Fibroblast of peridontal ligament (primary cell): Measurements from ENCODE around the gene CKS1B.

Experiments
- DNase-seq: peaks from one replicate; pipeline ENCODE4 v3.0.0-alpha.2; 2010; ENCODE audit errors: extremely low read depth

The CKS1B gene

GRCh38 chr1:154945962-154946850 is 28.3 kb upstream of the CKS1B start:
- DNase-seq, result no peak

- no peak for DNase-seq
These were observed 26.4 kb upstream of the CKS1B start for GRCh38 chr1:154948079-154948478.

- DNase-seq, result no peak
These were observed 22.4 kb upstream of the CKS1B start for GRCh38 chr1:154951901-154952657.

- DNase-seq, result no peak
These were observed 21.8 kb upstream of the CKS1B start for GRCh38 chr1:154952664-154953063.

GRCh38 chr1:154953611-154954038 is 20.9 kb upstream of the CKS1B start:
- no peak for DNase-seq

GRCh38 chr1:154954541-154954940 is 19.9 kb upstream of the CKS1B start:
- DNase-seq, result no peak

- peak; percentile 71 for DNase-seq
These were observed 19.3 kb upstream of the CKS1B start for GRCh38 chr1:154955039-154955717.

GRCh38 chr1:154955718-154956543 is 18.6 kb upstream of the CKS1B start, which contains the start of gene PBXIP1:
Gene PBXIP1 (minus strand): TSS chr1:154956099. CDS start chr1:154953721, 2,378 bp downstream.
- DNase-seq, result peak; percentile 93

- no peak for DNase-seq
These were observed 17.9 kb upstream of the CKS1B start for GRCh38 chr1:154956544-154956941.

- DNase-seq, result no peak
These were observed 17.3 kb upstream of the CKS1B start for GRCh38 chr1:154957091-154957657.

- no peak for DNase-seq
These were observed 16.4 kb upstream of the CKS1B start for GRCh38 chr1:154958036-154958435.

- DNase-seq, result no peak
These were observed 15.6 kb upstream of the CKS1B start for GRCh38 chr1:154958681-154959425.

- no peak for DNase-seq
These were observed 15.1 kb upstream of the CKS1B start for GRCh38 chr1:154959426-154959780.

GRCh38 chr1:154960446-154961136 is 13.9 kb upstream of the CKS1B start:
- no peak for DNase-seq

GRCh38 chr1:154961207-154962155 is 13.0 kb upstream of the CKS1B start, which contains the start of gene PYGO2:
Gene PYGO2 (minus strand): TSS chr1:154961782. CDS start chr1:154961576, 206 bp downstream.
- peak; percentile 57 for DNase-seq

GRCh38 chr1:154962156-154962749 is 12.2 kb upstream of the CKS1B start:
- no peak for DNase-seq

GRCh38 chr1:154962795-154963330 is 11.6 kb upstream of the CKS1B start:
- DNase-seq, result no peak

- no peak for DNase-seq
These were observed 10.8 kb upstream of the CKS1B start for GRCh38 chr1:154963643-154964042.
